Spinal cord (tissue), 10 donors: ENCODE data around the gene HDAC9. TPM values are rescaled to one million over a fixed set of nuclear protein-coding genes. Genes with fewer than 3 reads are reported as not detected.

Experiments
- DNase-seq, 6 donors: peaks; one replicate each; pipeline versions ENCODE4 v3.0.0 to v3.0.0-alpha.2; 2013 to 2015; ENCODE audit warnings: low spot score in 6 of 6, low read depth in 4 of 6
- H3K27ac ChIP-seq: one replicate; pipeline ENCODE4 v1.5.1; 2013; ENCODE audit warnings: low read depth, low read length, control low read depth
- H3K27me3 ChIP-seq: one replicate; pipeline ENCODE4 v1.6.1; 2013; ENCODE audit warnings: low read length; ENCODE audit not compliant: control insufficient read depth, insufficient read depth
- H3K36me3 ChIP-seq: one replicate; pipeline ENCODE4 v1.6.1; 2013; ENCODE audit warnings: low read length; ENCODE audit not compliant: control insufficient read depth, insufficient read depth
- H3K4me1 ChIP-seq: one replicate; pipeline ENCODE4 v1.6.1; 2013; ENCODE audit warnings: low read length; ENCODE audit not compliant: control insufficient read depth, insufficient read depth
- H3K4me3 ChIP-seq: one replicate; pipeline ENCODE4 v1.5.1; 2013; ENCODE audit warnings: low read depth, low read length, control low read depth
- H3K9me3 ChIP-seq: one replicate; pipeline ENCODE4 v1.6.1; 2013; ENCODE audit warnings: low read length; ENCODE audit not compliant: control insufficient read depth, insufficient read depth
- WGBS: methylation state at CpG from one replicate; pipeline ENCODE4 v1.1.5; 2013; ENCODE audit warnings: missing lambda C conversion rate; ENCODE audit not compliant: insufficient coverage; 5-methylcytosine and 5-hydroxymethylcytosine counted together
- polyA plus RNA-seq, 2 donors: library from polyadenylated mRNA; unstranded; fragments of 120-200 nt; gene quantifications; one replicate each; pipeline ENCODE4 v1.2.1, GENCODE V29; 2013; ENCODE audit not compliant: insufficient read length in 2 of 2
- total RNA-seq, 2 donors: library from RNA; depleted of rRNA in 1 of 2; stranded (reverse); fragments of 120-200 nt in 1 of 2; fragments of >200 nt in 1 of 2; gene quantifications; one replicate each; pipeline versions ENCODE4 v1.2.3 to v1.2.4, GENCODE V29; 2013 to 2014
- donor health status: healthy.

HDAC9 gene
- total and polyA plus RNA-seq, 4 donors = 21.4 to 58.5 (median 29.3) TPM

GRCh38 chr7:18547509-18548187, 52.1 kb downstream of the HDAC9 start:
- Histone ChIP-seq H3K4me1 (no peaks in the 10 kb centered on the region), H3K27ac (no peak overlapping the region), H3K4me3 (no peak overlapping the region), H3K36me3 (no peaks in the 10 kb centered on the region), H3K9me3 (no peaks in the 10 kb centered on the region), H3K27me3 (no peaks in the 10 kb centered on the region)
- 100% methylated on average over 1 of the region's 4 CpGs for WGBS
- no peak for DNase-seq

GRCh38 chr7:18548534-18548933, 53.0 kb downstream of the HDAC9 start:
- no CpG with 5 or more reads among the region's 1 CpG for WGBS
- DNase-seq = no peak
- H3K36me3 ChIP-seq = no peaks in the 10 kb centered on the region
- no peaks in the 10 kb centered on the region for H3K4me1 ChIP-seq
- no peaks in the 10 kb centered on the region for H3K9me3 ChIP-seq
- H3K4me3 ChIP-seq = no peak overlapping the region
- H3K27me3 ChIP-seq = no peaks in the 10 kb centered on the region
- no peak overlapping the region for H3K27ac ChIP-seq

- DNase-seq = no peak
- Histone ChIP-seq H3K4me3 (no peak overlapping the region), H3K36me3 (no peaks in the 10 kb centered on the region), H3K27ac (no peak overlapping the region), H3K4me1 (no peaks in the 10 kb centered on the region), H3K9me3 (no peaks in the 10 kb centered on the region), H3K27me3 (no peaks in the 10 kb centered on the region)
- 100% methylated on average over 1 of the region's 1 CpG for WGBS
Observed at GRCh38 chr7:18550574-18550973, 55.0 kb downstream of the HDAC9 start.

- H3K27ac ChIP-seq = peak overlapping the region; percentile 66
- H3K27me3 ChIP-seq = no peaks in the 10 kb centered on the region
- no peak overlapping the region for H3K4me3 ChIP-seq
- H3K9me3 ChIP-seq = no peaks in the 10 kb centered on the region
- peak in 2 of 6 donors; percentile 52 to 58 for DNase-seq
- H3K4me1 ChIP-seq = no peaks in the 10 kb centered on the region
- H3K36me3 ChIP-seq = no peaks in the 10 kb centered on the region
- WGBS = no CpG with 5 or more reads among the region's 2 CpGs
Observed at GRCh38 chr7:18552316-18552916, 56.9 kb downstream of the HDAC9 start.

- peak in 2 of 6 donors; percentile 13 to 52 for DNase-seq
- Histone ChIP-seq H3K4me3 (no peak overlapping the region), H3K27me3 (no peaks in the 10 kb centered on the region), H3K27ac (peak overlapping the region; percentile 66), H3K36me3 (no peaks in the 10 kb centered on the region), H3K4me1 (no peaks in the 10 kb centered on the region), H3K9me3 (no peaks in the 10 kb centered on the region)
- WGBS = 55% methylated on average over 2 of the region's 8 CpGs
Observed at GRCh38 chr7:18552943-18553604, 57.5 kb downstream of the HDAC9 start.

- Histone ChIP-seq H3K36me3 (no peaks in the 10 kb centered on the region), H3K27me3 (no peaks in the 10 kb centered on the region), H3K4me1 (no peaks in the 10 kb centered on the region), H3K9me3 (no peaks in the 10 kb centered on the region), H3K27ac (peak overlapping the region; percentile 66), H3K4me3 (no peak overlapping the region)
- 75% methylated on average over 1 of the region's 3 CpGs for WGBS
- DNase-seq = peak in 1 of 6 donors; percentile 23
Observed at GRCh38 chr7:18553605-18554003, 58.1 kb downstream of the HDAC9 start.

- no peaks in the 10 kb centered on the region for H3K4me1 ChIP-seq
- H3K27me3 ChIP-seq = no peaks in the 10 kb centered on the region
- no peak overlapping the region for H3K4me3 ChIP-seq
- H3K36me3 ChIP-seq = no peaks in the 10 kb centered on the region
- H3K27ac ChIP-seq = no peak overlapping the region
- WGBS = no CpG with 5 or more reads among the region's 1 CpG
- DNase-seq = no peak
- H3K9me3 ChIP-seq = no peaks in the 10 kb centered on the region
Observed at GRCh38 chr7:18555120-18555519, 59.6 kb downstream of the HDAC9 start.

GRCh38 chr7:18555968-18556367, 60.4 kb downstream of the HDAC9 start:
- no peaks in the 10 kb centered on the region for H3K27me3 ChIP-seq
- no peaks in the 10 kb centered on the region for H3K36me3 ChIP-seq
- no peak overlapping the region for H3K27ac ChIP-seq
- DNase-seq = no peak
- no peaks in the 10 kb centered on the region for H3K9me3 ChIP-seq
- no CpG with 5 or more reads among the region's 1 CpG for WGBS
- H3K4me1 ChIP-seq = no peaks in the 10 kb centered on the region
- H3K4me3 ChIP-seq = no peak overlapping the region

- Histone ChIP-seq H3K36me3 (no peaks in the 10 kb centered on the region), H3K27ac (no peak overlapping the region), H3K4me1 (no peaks in the 10 kb centered on the region), H3K27me3 (no peaks in the 10 kb centered on the region), H3K4me3 (no peak overlapping the region), H3K9me3 (no peaks in the 10 kb centered on the region)
- WGBS = 92% methylated on average over 3 of the region's 3 CpGs
- DNase-seq = no peak
Observed at GRCh38 chr7:18558503-18558902, 63.0 kb downstream of the HDAC9 start.

- WGBS = 100% methylated on average over 3 of the region's 3 CpGs
- H3K4me1 ChIP-seq = no peaks in the 10 kb centered on the region
- DNase-seq = no peak
Observed at GRCh38 chr7:18558910-18559309, 63.4 kb downstream of the HDAC9 start.

More at GRCh38 chr7:18558910-18559309, 63.4 kb downstream of the HDAC9 start:
- Histone ChIP-seq H3K4me3 (no peak overlapping the region), H3K27me3 (no peaks in the 10 kb centered on the region), H3K36me3 (no peaks in the 10 kb centered on the region), H3K27ac (no peak overlapping the region), H3K9me3 (no peaks in the 10 kb centered on the region)
